SU-DHL-6 (cell line): ENCODE measurements around the gene ALDH1A1.

ENCODE experiments used
- EZH2phosphoT487 ChIP-seq: fragments of 200-600 bp; sonication (generic), shearing (Covaris generic); conservative IDR thresholded peaks from 2 replicates; pipeline ENCODE4 v1.6.1; 2018; ENCODE audit warnings: mild to moderate bottlenecking, antibody characterized with exemption, low read length, moderate library complexity, mixed read lengths
- TF ChIP-seq, protein P1 (sequence below): fragments of 200-600 bp; sonication (generic); IDR thresholded peaks from one replicate; pipeline ENCODE4 v1.5.1; 2017; ENCODE audit warnings: antibody characterized with exemption, mild to moderate bottlenecking, low read length, moderate library complexity; ENCODE audit not compliant: insufficient read depth, poor library complexity, severe bottlenecking

DNA sequence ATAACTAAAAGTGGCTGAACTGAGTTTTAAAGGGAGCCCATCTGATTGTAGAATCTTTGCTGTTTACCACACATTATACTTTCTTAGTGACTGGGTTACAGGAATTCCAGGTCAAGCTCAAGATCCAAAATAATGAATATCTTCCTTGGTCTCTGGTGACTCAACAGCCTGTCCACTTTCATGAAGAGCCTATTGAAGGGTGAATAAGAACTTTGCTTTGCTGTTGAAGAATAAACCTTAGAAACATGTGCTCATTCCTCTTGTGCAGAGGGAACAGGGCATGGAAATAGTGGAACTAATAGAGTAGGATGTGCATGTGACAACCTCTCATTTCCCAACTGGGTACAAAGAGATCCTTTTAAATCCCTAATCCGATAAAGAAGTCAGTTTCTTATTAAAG, 21.4 kb downstream of the ALDH1A1 start:
- TF ChIP-seq, protein P1, sequence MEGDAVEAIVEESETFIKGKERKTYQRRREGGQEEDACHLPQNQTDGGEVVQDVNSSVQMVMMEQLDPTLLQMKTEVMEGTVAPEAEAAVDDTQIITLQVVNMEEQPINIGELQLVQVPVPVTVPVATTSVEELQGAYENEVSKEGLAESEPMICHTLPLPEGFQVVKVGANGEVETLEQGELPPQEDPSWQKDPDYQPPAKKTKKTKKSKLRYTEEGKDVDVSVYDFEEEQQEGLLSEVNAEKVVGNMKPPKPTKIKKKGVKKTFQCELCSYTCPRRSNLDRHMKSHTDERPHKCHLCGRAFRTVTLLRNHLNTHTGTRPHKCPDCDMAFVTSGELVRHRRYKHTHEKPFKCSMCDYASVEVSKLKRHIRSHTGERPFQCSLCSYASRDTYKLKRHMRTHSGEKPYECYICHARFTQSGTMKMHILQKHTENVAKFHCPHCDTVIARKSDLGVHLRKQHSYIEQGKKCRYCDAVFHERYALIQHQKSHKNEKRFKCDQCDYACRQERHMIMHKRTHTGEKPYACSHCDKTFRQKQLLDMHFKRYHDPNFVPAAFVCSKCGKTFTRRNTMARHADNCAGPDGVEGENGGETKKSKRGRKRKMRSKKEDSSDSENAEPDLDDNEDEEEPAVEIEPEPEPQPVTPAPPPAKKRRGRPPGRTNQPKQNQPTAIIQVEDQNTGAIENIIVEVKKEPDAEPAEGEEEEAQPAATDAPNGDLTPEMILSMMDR = no peak
- no peak for TF ChIP-seq EZH2phosphoT487
